Stimulated activated effector memory CD8-positive, alpha-beta T cell treated with anti-CD3 and anti-CD28 coated beads, Interleukin-12 subunit alpha, Interleukin-12 subunit beta, amount 100 ng/mL, for 72 hours (primary cell): ENCODE results near the gene SAAL1.
"Not testable (repeated sequence)": the region's sequence is repeated elsewhere in the genome, so short reads cannot be mapped to it uniquely, and the experiment has no call there.

Experiments
- ATAC-seq: fragments of 150-1000 bp; cut with Tn5 transposase; 2 replicates; pipeline ENCODE4 v1.10.0; 2021
- DNase-seq, 2 donors: peaks; one replicate each; pipeline ENCODE4 v3.0.0; 2021 to 2022; ENCODE audit warnings: low spot score in 2 of 2
- H3K27ac Mint-ChIP-seq: one replicate; pipeline ENCODE4 v1.8.0; 2022; ENCODE audit warnings: mild to moderate bottlenecking, mixed read lengths
- H3K36me3 Mint-ChIP-seq: one replicate; pipeline ENCODE4 v1.8.0; 2022; ENCODE audit warnings: mild to moderate bottlenecking, mixed read lengths
- H3K4me1 Mint-ChIP-seq: one replicate; pipeline ENCODE4 v1.8.0; 2022; ENCODE audit warnings: mixed read lengths
- H3K4me3 Mint-ChIP-seq: one replicate; pipeline ENCODE4 v1.8.0; 2022; ENCODE audit warnings: mild to moderate bottlenecking, mixed read lengths
- H3K9me3 Mint-ChIP-seq: one replicate; pipeline ENCODE4 v1.8.0; 2022; ENCODE audit warnings: mixed read lengths

Gene SAAL1, protein sequence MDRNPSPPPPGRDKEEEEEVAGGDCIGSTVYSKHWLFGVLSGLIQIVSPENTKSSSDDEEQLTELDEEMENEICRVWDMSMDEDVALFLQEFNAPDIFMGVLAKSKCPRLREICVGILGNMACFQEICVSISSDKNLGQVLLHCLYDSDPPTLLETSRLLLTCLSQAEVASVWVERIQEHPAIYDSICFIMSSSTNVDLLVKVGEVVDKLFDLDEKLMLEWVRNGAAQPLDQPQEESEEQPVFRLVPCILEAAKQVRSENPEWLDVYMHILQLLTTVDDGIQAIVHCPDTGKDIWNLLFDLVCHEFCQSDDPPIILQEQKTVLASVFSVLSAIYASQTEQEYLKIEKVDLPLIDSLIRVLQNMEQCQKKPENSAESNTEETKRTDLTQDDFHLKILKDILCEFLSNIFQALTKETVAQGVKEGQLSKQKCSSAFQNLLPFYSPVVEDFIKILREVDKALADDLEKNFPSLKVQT

GRCh38 chr11:18105802-18106574, at the start of gene SAAL1:
TSS of gene SAAL1 (minus strand) at chr11:18106082. CDS start at chr11:18106041, 41 bp downstream.
- H3K27ac Mint-ChIP-seq, result peak within 1 kb of the TSS; percentile 95
- no peaks in the 10 kb centered on the region for H3K9me3 Mint-ChIP-seq
- peaks cover 38% of the 10 kb centered on the region for H3K36me3 Mint-ChIP-seq
- ATAC-seq, result peak; percentile 99
- H3K4me3 Mint-ChIP-seq, result peak within 1 kb of the TSS; percentile 93
- peaks cover 30% of the 10 kb centered on the region for H3K4me1 Mint-ChIP-seq
- peak; percentile 91 to 96 for DNase-seq

DNA sequence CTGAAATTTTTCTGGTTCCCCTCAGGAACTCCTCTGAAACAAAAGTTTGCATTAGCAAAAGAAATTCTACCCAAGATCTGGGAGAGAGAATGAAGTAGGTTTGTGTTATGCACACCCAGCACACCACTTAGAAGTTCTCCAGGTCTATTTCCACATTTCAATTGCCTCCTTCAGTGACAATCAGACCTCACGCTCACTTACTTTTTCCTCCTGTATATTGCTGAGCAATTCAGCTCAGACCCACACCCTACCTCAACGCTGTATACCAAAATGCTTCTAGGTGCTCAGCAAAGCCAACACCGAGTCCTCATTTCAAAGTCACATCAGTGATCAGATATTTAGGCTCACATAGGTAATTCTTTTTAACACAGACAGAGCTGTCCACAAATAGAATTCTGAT, 45.7 kb upstream of the SAAL1 start:
- Mint-ChIP-seq H3K4me3 (no peak overlapping the region), H3K36me3 (no peaks in the 10 kb centered on the region), H3K27ac (no peak overlapping the region), H3K9me3 (peaks cover 2% of the 10 kb centered on the region), H3K4me1 (no peaks in the 10 kb centered on the region)
- DNase-seq, result no peak
- no peak for ATAC-seq

GRCh38 chr11:18145837-18146236, 40.0 kb upstream of the SAAL1 start:
- H3K4me3 Mint-ChIP-seq, result no peak overlapping the region

GRCh38 chr11:18145025-18145424, 39.1 kb upstream of the SAAL1 start:
- no peak for DNase-seq
- no peak overlapping the region for H3K4me3 Mint-ChIP-seq
- no peaks in the 10 kb centered on the region for H3K9me3 Mint-ChIP-seq
- no peaks in the 10 kb centered on the region for H3K36me3 Mint-ChIP-seq
- peaks cover 9% of the 10 kb centered on the region for H3K4me1 Mint-ChIP-seq
- no peak for ATAC-seq
- H3K27ac Mint-ChIP-seq, result no peak overlapping the region

More at GRCh38 chr11:18145837-18146236, 40.0 kb upstream of the SAAL1 start:
- Mint-ChIP-seq H3K36me3 (no peaks in the 10 kb centered on the region), H3K4me1 (peaks cover 9% of the 10 kb centered on the region), H3K9me3 (no peaks in the 10 kb centered on the region), H3K27ac (no peak overlapping the region)
- ATAC-seq (no peak), DNase-seq (no peak)

DNA sequence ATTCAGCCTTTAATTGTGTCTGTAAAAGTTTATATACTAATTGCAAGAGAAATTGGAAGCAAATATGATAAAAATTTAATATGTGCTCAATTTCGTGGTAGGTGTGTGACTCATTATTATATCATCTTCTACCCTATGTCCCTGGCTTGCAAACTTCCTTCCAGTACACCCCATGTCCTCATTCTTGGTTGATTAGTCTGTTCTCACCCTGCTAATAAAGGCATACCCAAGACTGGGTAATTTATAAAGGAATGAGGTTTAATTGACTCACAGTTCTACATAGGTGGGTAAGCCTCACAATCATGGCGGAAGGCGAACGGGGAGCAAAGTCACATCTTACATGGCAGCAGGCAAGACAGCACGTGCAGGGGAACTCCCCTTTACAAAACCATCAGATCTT, 38.4 kb upstream of the SAAL1 start:
- Mint-ChIP-seq H3K4me1 (peaks cover 9% of the 10 kb centered on the region), H3K4me3 (no peak overlapping the region), H3K27ac (no peak overlapping the region), H3K36me3 (no peaks in the 10 kb centered on the region), H3K9me3 (no peaks in the 10 kb centered on the region)
- ATAC-seq (no peak), DNase-seq (no peak)

DNA sequence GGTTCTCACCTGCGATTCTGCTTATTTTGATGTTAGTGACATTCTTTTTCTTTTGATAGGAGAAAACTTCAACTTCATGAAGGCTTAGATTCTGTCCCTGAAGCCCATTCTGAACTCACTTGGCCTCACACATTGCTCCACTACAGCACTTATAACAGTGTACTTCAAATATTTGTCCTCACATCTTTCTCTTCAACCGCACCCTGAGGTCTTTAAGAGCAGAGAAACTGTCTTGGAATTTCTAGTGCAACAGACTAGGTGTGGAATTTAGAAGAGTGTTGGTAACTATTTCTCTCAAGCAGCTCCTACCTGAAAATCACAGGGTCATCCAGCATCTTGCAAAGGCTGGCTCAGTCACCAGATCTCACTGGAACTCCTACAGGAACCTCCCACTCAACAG, 34.3 kb upstream of the SAAL1 start:
- no peaks in the 10 kb centered on the region for H3K9me3 Mint-ChIP-seq
- H3K36me3 Mint-ChIP-seq, result no peaks in the 10 kb centered on the region
- H3K4me1 Mint-ChIP-seq, result no peaks in the 10 kb centered on the region
- ATAC-seq (no peak), DNase-seq (no peak)
- no peak overlapping the region for H3K27ac Mint-ChIP-seq
- H3K4me3 Mint-ChIP-seq, result no peak overlapping the region

DNA sequence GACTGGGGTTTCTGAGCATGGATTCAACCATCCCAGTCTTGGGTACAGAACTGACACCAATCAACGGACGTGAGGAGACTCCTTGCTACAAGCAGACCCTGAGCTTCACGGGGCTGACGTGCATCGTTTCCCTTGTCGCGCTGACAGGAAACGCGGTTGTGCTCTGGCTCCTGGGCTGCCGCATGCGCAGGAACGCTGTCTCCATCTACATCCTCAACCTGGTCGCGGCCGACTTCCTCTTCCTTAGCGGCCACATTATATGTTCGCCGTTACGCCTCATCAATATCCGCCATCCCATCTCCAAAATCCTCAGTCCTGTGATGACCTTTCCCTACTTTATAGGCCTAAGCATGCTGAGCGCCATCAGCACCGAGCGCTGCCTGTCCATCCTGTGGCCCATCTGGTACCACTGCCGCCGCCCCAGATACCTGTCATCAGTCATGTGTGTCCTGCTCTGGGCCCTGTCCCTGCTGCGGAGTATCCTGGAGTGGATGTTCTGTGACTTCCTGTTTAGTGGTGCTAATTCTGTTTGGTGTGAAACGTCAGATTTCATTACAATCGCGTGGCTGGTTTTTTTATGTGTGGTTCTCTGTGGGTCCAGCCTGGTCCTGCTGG, 31.4 kb upstream of the SAAL1 start:
- Mint-ChIP-seq H3K9me3 (no peaks in the 10 kb centered on the region), H3K4me1 (no peaks in the 10 kb centered on the region), H3K27ac (no peak overlapping the region), H3K36me3 (no peaks in the 10 kb centered on the region), H3K4me3 (no peak overlapping the region)
- ATAC-seq, result no peak
- no peak for DNase-seq

- Mint-ChIP-seq H3K4me1 (no peaks in the 10 kb centered on the region), H3K36me3 (no peaks in the 10 kb centered on the region), H3K4me3 (no peak overlapping the region), H3K9me3 (no peaks in the 10 kb centered on the region), H3K27ac (no peak overlapping the region)
- DNase-seq (no peak), ATAC-seq (no peak)
Measured at GRCh38 chr11:18135308-18135707, 29.4 kb upstream of the SAAL1 start.

- H3K4me3 Mint-ChIP-seq, result no peak within 1 kb of the TSS
- no peak within 1 kb of the TSS for H3K27ac Mint-ChIP-seq
- no peaks in the 10 kb centered on the region for H3K4me1 Mint-ChIP-seq
- DNase-seq (no peak), ATAC-seq (no peak)
- H3K9me3 Mint-ChIP-seq, result no peaks in the 10 kb centered on the region
- no peaks in the 10 kb centered on the region for H3K36me3 Mint-ChIP-seq
Measured at GRCh38 chr11:18132341-18132740, 26.5 kb upstream of the SAAL1 start, which contains the start of gene MRGPRX3. TSS of gene MRGPRX3 (plus strand) at chr11:18132571. CDS start at chr11:18137203, 4,632 bp downstream.

DNA sequence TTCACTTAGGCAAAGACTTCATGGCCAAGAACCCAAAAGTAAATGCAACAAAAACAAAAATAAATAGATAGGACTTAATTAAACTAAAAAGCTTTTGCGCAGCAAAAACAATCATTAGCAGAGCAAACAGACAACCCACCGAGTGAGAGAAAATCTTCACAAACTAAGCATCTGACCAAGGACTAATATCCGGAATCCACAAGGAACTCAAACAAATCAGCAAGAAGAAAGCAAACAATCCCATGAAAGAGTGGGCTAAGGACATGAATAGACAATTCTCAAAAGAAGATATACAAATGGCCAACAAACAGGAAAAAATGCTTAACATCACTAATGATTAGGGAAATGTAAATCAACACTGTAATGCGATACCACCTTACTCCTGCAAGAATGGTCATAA, 25.2 kb upstream of the SAAL1 start:
- not testable (repeated sequence) for H3K9me3 Mint-ChIP-seq, H3K4me3 Mint-ChIP-seq

GRCh38 chr11:18121331-18121828, 15.5 kb upstream of the SAAL1 start:
- ATAC-seq, H3K27ac Mint-ChIP-seq, DNase-seq, H3K9me3 Mint-ChIP-seq, H3K36me3 Mint-ChIP-seq, H3K4me3 Mint-ChIP-seq, H3K4me1 Mint-ChIP-seq: not testable (repeated sequence)

More for the DNA sequence above, 25.2 kb upstream of the SAAL1 start:
- DNase-seq, ATAC-seq, H3K27ac Mint-ChIP-seq, H3K36me3 Mint-ChIP-seq, H3K4me1 Mint-ChIP-seq: not testable (repeated sequence)

DNA sequence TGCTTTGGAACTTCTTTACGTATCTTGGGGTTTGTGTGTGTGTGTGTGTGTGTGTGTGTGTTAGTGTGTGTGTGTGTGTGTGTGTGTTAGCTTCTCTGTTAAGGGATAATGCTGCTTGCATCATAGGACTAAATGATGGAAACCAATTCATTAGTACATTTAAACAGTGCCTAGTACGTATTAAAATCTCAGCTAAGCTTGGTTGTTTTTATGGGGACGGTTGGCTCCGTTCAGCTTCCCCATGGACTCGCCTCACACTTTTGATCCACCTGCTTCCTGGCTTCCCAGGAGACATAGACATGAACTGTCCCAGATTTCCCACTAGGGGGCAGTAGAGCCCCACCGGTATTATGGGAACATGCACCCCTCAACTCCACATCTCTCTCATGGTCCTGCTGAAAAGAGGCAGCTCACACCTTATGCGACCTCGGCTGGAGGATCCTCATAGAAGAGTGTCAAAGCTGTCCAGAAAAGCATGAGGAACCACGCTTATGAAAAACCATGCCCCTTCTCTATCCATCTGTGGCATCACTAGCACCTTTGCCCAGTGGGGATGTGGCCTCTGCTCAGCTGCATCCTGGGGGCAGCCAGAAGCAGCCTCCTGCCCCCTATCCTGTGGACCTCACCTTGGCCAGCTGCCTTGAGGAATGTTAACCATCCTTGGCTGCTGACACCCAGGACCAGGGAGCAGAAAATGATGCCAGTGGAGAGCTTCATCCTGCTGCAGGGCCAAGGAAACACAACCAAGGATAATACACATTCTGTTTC, 9.7 kb upstream of the SAAL1 start:
- H3K27ac Mint-ChIP-seq, result no peak overlapping the region
- H3K4me1 Mint-ChIP-seq, result no peaks in the 10 kb centered on the region
- peak; percentile 82 for ATAC-seq
- no peaks in the 10 kb centered on the region for H3K9me3 Mint-ChIP-seq
- H3K36me3 Mint-ChIP-seq, result no peaks in the 10 kb centered on the region
- DNase-seq, result peak; percentile 38 to 80
- no peak overlapping the region for H3K4me3 Mint-ChIP-seq

GRCh38 chr11:18111005-18111404, 5.1 kb upstream of the SAAL1 start:
- no peak for ATAC-seq
- Mint-ChIP-seq H3K36me3 (peaks cover 3% of the 10 kb centered on the region), H3K4me1 (peaks cover 9% of the 10 kb centered on the region), H3K9me3 (no peaks in the 10 kb centered on the region), H3K27ac (no peak overlapping the region), H3K4me3 (no peak overlapping the region)
- no peak for DNase-seq

GRCh38 chr11:18108254-18108653, 2.4 kb upstream of the SAAL1 start:
- H3K4me3 Mint-ChIP-seq, result no peak overlapping the region
- no peak for DNase-seq
- no peak overlapping the region for H3K27ac Mint-ChIP-seq
- peaks cover 16% of the 10 kb centered on the region for H3K36me3 Mint-ChIP-seq
- no peak for ATAC-seq
- H3K4me1 Mint-ChIP-seq, result peaks cover 22% of the 10 kb centered on the region
- H3K9me3 Mint-ChIP-seq, result no peaks in the 10 kb centered on the region
